ENCODE results near the gene KSR1. TPM values are rescaled to one million over a fixed set of nuclear protein-coding genes. Genes with fewer than 3 reads are reported as not detected.

Gene KSR1
- total and polyA plus RNA-seq, 2 of the 8 experiments (the other 6 are each of a cell fraction or from before 2014, with no cell fraction given) = 14.1 to 34.7 TPM

DNA sequence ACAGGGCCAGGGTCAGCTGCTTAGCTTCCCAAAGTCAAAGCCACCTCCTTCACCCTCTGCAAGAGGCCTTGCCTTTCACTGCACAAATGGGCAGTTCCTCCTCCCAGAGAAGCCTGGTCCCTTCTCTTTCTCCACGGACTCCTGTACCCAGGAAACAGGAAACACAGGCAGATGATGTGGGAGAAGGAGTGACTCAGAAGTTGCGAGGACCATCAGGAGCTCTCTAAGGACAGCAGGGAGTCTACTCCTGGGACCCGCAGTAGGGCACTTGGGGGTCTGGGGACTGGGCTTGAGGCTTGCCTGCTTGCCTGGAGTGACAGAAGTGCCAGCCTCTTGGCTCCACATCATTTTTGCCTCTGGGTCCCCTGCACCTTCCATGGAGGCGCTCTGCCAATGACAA, 47.4 kb upstream of the KSR1 start:
- no peak overlapping the region for H2AFZ ChIP-seq (ENCODE audit: low read length)
- 75% methylated on average over 4 of the region's 4 CpGs; no CpG with 5 or more reads in 1 of the 2 experiments for WGBS, 2 experiments (ENCODE audit: extremely low coverage in 1 of 2, insufficient coverage in 1 of 2, insufficient read length in 1 of 2, insufficient replicate concordance in 2 of 2, low coverage in 1 of 2, low lambda C conversion rate in 2 of 2, missing lambda C conversion rate in 1 of 2)
- no peak overlapping the region for H4K91ac ChIP-seq (replicated peaks; ENCODE audit: insufficient read length, low read length)
- H2BK20ac ChIP-seq (ENCODE audit: low read length) = no peak overlapping the region
- no peak overlapping the region for H3K23ac ChIP-seq (ENCODE audit: insufficient read length)
- H3K56ac ChIP-seq (replicated peaks; ENCODE audit: insufficient read length, low read depth, low read length) = no peak overlapping the region
- H4K20me1 ChIP-seq (replicated peaks in 1 of 2; ENCODE audit: control insufficient read depth in 1 of 2, insufficient read depth in 2 of 2, low read length in 2 of 2) = no peaks in the 10 kb centered on the region
- H3K18ac ChIP-seq (ENCODE audit: extremely low read depth, low read length) = no peak overlapping the region
- no peak overlapping the region for H2AK5ac ChIP-seq (ENCODE audit: low read depth, low read length)
- H4K8ac ChIP-seq (ENCODE audit: extremely low read depth, insufficient read depth, low read length) = no peak overlapping the region
- FAIRE-seq (no peak), DNase-seq (ENCODE audit: low read depth in 1 of 2, low spot score in 2 of 2) (no peak)
- no peaks in the 10 kb centered on the region for H3K36me3 ChIP-seq (ENCODE audit: control insufficient read depth in 2 of 4, insufficient read depth in 4 of 4, low read length in 3 of 4)
- no peak overlapping the region for H2BK15ac ChIP-seq (ENCODE audit: low read length)
- no peak overlapping the region for H3K9ac ChIP-seq (replicated peaks in 1 of 4; ENCODE audit: extremely low read depth in 1 of 4, low read depth in 3 of 4, low read length in 3 of 4)
- peaks cover 0 to under 1% (median 0%) of the 10 kb centered on the region in 4 experiments; a peak in 1 of 7 replicates for H3K4me1 ChIP-seq (replicated peaks in 1 of 4; ENCODE audit: control insufficient read depth in 3 of 4, insufficient read depth in 4 of 4, low read length in 3 of 4)
- H3K27me3 ChIP-seq (replicated peaks in 1 of 4; ENCODE audit: control insufficient read depth in 3 of 4, extremely low read depth in 1 of 4, insufficient read depth in 3 of 4, low read length in 3 of 4) = 0 out of 7 replicates have a peak, but pooled peaks cover 0 to 4% (median 0%) of the 10 kb centered on the region in 4 experiments
- no peaks in the 10 kb centered on the region for H3K79me2 ChIP-seq (ENCODE audit: control insufficient read depth in 1 of 2, insufficient read depth in 2 of 2, low read length in 2 of 2)
- POLR2A ChIA-PET (ENCODE audit: partially characterized antibody) = interaction anchor here (1.2 kb wide), 2 partner anchors 114 to 1883 kb away, joined by 3 to 6 read pairs; no protein-coding TSS in a partner anchor
- H4K5ac ChIP-seq (ENCODE audit: insufficient read length, low read depth, low read length) = no peak overlapping the region
- no peak overlapping the region for H3K4me3 ChIP-seq (ENCODE audit: extremely low read depth in 1 of 4, insufficient read depth in 2 of 4, low read depth in 3 of 4, low read length in 4 of 4)
- no peak overlapping the region for H2BK5ac ChIP-seq (ENCODE audit: low read depth, low read length)
- H3K4ac ChIP-seq (replicated peaks; ENCODE audit: insufficient read length, low read depth, low read length) = no peak overlapping the region
- H2BK12ac ChIP-seq (ENCODE audit: low read depth, low read length) = no peak overlapping the region
- CTCF ChIA-PET (ENCODE audit: partially characterized antibody) = interaction anchor here (0.7 to 4.7 kb wide), 11 partner anchors 12 to 242 kb away, joined by 3 to 20 read pairs (median 5); no protein-coding TSS in a partner anchor
- H3K4me2 ChIP-seq (ENCODE audit: insufficient read depth in 1 of 2, low read depth in 2 of 2, low read length in 2 of 2) = no peak overlapping the region
- no peaks in the 10 kb centered on the region for H3K23me2 ChIP-seq (ENCODE audit: low read depth, low read length)
- no peak overlapping the region for H2BK120ac ChIP-seq (replicated peaks; ENCODE audit: low read depth, low read length)
- H3K14ac ChIP-seq (ENCODE audit: insufficient read length) = no peak overlapping the region
- H3K79me1 ChIP-seq (ENCODE audit: low read depth, low read length) = no peaks in the 10 kb centered on the region
- H3K27ac ChIP-seq (ENCODE audit: low read depth, low read length) = no peak overlapping the region
- no peaks in the 10 kb centered on the region for H3K9me3 ChIP-seq (ENCODE audit: insufficient read depth in 2 of 2, low read depth in 1 of 2, low read length in 1 of 2)
- TF ChIP-seq, protein P1, sequence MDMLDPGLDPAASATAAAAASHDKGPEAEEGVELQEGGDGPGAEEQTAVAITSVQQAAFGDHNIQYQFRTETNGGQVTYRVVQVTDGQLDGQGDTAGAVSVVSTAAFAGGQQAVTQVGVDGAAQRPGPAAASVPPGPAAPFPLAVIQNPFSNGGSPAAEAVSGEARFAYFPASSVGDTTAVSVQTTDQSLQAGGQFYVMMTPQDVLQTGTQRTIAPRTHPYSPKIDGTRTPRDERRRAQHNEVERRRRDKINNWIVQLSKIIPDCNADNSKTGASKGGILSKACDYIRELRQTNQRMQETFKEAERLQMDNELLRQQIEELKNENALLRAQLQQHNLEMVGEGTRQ (IDR thresholded peaks at IDR 0.05; ENCODE audit: low read length) = no peak
- TF ChIP-seq JUN (IDR thresholded peaks at IDR 0.05; ENCODE audit: low read depth, low read length) (no peak), ASH2L (IDR thresholded peaks at IDR 0.05; ENCODE audit: low read length) (no peak), SIN3A (conservative IDR thresholded peaks at IDR 0.05 in 1 of 2, IDR thresholded peaks at IDR 0.05 in 1 of 2; ENCODE audit: low read depth in 1 of 2, low read length in 2 of 2) (no peak), SRF (IDR thresholded peaks at IDR 0.05; ENCODE audit: low read depth, low read length) (no peak), TCF12 (IDR thresholded peaks at IDR 0.05; ENCODE audit: low read depth, low read length) (no peak)

Data from H1 (cell line).